Measurements from ENCODE around the gene IQSEC1. TPM values are rescaled to one million over a fixed set of nuclear protein-coding genes. Genes with fewer than 3 reads are reported as not detected.

The IQSEC1 gene
- polyA plus RNA-seq, 1 experiment = 3.6 TPM

- POLR2A ChIA-PET = no interaction called here
- Histone ChIP-seq H3K27me3 (ENCODE audit: control insufficient read depth, insufficient read depth, low read length) (no peaks in the 10 kb centered on the region), H3K9me3 (ENCODE audit: control insufficient read depth, insufficient read depth, low read length) (no peaks in the 10 kb centered on the region), H3K27ac (ENCODE audit: low read depth, low read length) (no peak overlapping the region), H3K4me3 (ENCODE audit: low read depth, low read length) (no peak overlapping the region)
- CTCF ChIA-PET = interaction anchor here (1.8 to 2.0 kb wide), 2 partner anchors 23 to 34 kb away, joined by 5 read pairs; no protein-coding TSS in a partner anchor
- TF ChIP-seq CTCF (IDR thresholded peaks at IDR 0.05; ENCODE audit: low read depth, low read length) = no peak
- DNase-seq (ENCODE audit: low read depth, low spot score) = no peak
These were observed 112.1 kb downstream of the IQSEC1 start for GRCh38 chr3:12961007-12961696.

- no peak overlapping the region for H3K4me3 ChIP-seq (ENCODE audit: low read depth, low read length)
- CTCF ChIA-PET = interaction anchor here (1.8 to 2.0 kb wide), 2 partner anchors 24 to 35 kb away, joined by 5 read pairs; no protein-coding TSS in a partner anchor
- no peaks in the 10 kb centered on the region for H3K27me3 ChIP-seq (ENCODE audit: control insufficient read depth, insufficient read depth, low read length)
These were observed 112.7 kb downstream of the IQSEC1 start for GRCh38 chr3:12960497-12960896.

GRCh38 chr3:12959838-12960378 lies 113.3 kb downstream of the IQSEC1 start:
- TF ChIP-seq CTCF (IDR thresholded peaks at IDR 0.05; ENCODE audit: low read depth, low read length) = no peak
- POLR2A ChIA-PET = no interaction called here

More at GRCh38 chr3:12960497-12960896, 112.7 kb downstream of the IQSEC1 start:
- H3K9me3 ChIP-seq (ENCODE audit: control insufficient read depth, insufficient read depth, low read length) = no peaks in the 10 kb centered on the region
- no peak overlapping the region for H3K27ac ChIP-seq (ENCODE audit: low read depth, low read length)
- no peak for TF ChIP-seq CTCF (IDR thresholded peaks at IDR 0.05; ENCODE audit: low read depth, low read length)
- POLR2A ChIA-PET = no interaction called here
- no peak for DNase-seq (ENCODE audit: low read depth, low spot score)

GRCh38 chr3:12959410-12959809 lies 113.8 kb downstream of the IQSEC1 start:
- ChIA-PET CTCF (interaction anchor here (1.4 to 2.0 kb wide), 3 partner anchors 11 to 36 kb away, joined by 4 to 5 read pairs (median 5); no protein-coding TSS in a partner anchor), POLR2A (no interaction called here)
- TF ChIP-seq CTCF (IDR thresholded peaks at IDR 0.05; ENCODE audit: low read depth, low read length) = no peak

More at GRCh38 chr3:12959838-12960378, 113.3 kb downstream of the IQSEC1 start:
- H3K27me3 ChIP-seq (ENCODE audit: control insufficient read depth, insufficient read depth, low read length) = no peaks in the 10 kb centered on the region
- no peak for DNase-seq (ENCODE audit: low read depth, low spot score)
- no peak overlapping the region for H3K4me3 ChIP-seq (ENCODE audit: low read depth, low read length)
- CTCF ChIA-PET = interaction anchor here (1.4 to 2.0 kb wide), 3 partner anchors 12 to 36 kb away, joined by 4 to 5 read pairs (median 5); no protein-coding TSS in a partner anchor
- H3K9me3 ChIP-seq (ENCODE audit: control insufficient read depth, insufficient read depth, low read length) = no peaks in the 10 kb centered on the region
- H3K27ac ChIP-seq (ENCODE audit: low read depth, low read length) = no peak overlapping the region

More at GRCh38 chr3:12959410-12959809, 113.8 kb downstream of the IQSEC1 start:
- H3K9me3 ChIP-seq (ENCODE audit: control insufficient read depth, insufficient read depth, low read length) = no peaks in the 10 kb centered on the region
- no peak overlapping the region for H3K4me3 ChIP-seq (ENCODE audit: low read depth, low read length)
- no peak overlapping the region for H3K27ac ChIP-seq (ENCODE audit: low read depth, low read length)
- H3K27me3 ChIP-seq (ENCODE audit: control insufficient read depth, insufficient read depth, low read length) = no peaks in the 10 kb centered on the region
- no peak for DNase-seq (ENCODE audit: low read depth, low spot score)

Measured in AG04450 (cell line).